Endothelial cell of umbilical vein (primary cell): ENCODE data around the gene MRPL54. TPM values are rescaled to one million over a fixed set of nuclear protein-coding genes. Genes with fewer than 3 reads are reported as not detected.

Experiments
- BruUV-seq: library from RNA; stranded (reverse); fragments of 400-500 nt; replicated peaks from 2 replicates; lab custom pipeline; 2021; lab: Mats Ljungman, UMichigan
- CTCF ChIA-PET: fragments of 300-600, 350-600 bp; sonication (Branson Sonifier 250); formaldehyde crosslinking; loops from one replicate; lab custom pipeline; 2021; ENCODE audit warnings: antibody characterized with exemption, inconsistent platforms; lab: Charles Lee
- POLR2A ChIA-PET: fragments of 300-600, 350-600 bp; sonication (Branson Sonifier 250); formaldehyde crosslinking; loops from one replicate; lab custom pipeline; 2021; ENCODE audit warnings: antibody characterized with exemption, inconsistent platforms; lab: Charles Lee
- DNase-seq: peaks from one replicate; pipeline ENCODE4 v3.0.0-alpha.2; 2011; ENCODE audit warnings: low read depth, low spot score
- FAIRE-seq: peaks from 2 replicates; lab custom pipeline; 2011; peaks lifted over from hg19 to GRCh38; lab: Jason Lieb, UNC
- H2AFZ ChIP-seq: 2 replicates; pipeline ENCODE4 v1.6.0; 2012; ENCODE audit warnings: low read depth, low read length, control low read depth, inconsistent platforms
- H3K27ac ChIP-seq: 2 replicates; pipeline ENCODE4 v1.5.1; 2011; ENCODE audit warnings: low read depth, mild to moderate bottlenecking, control low read depth, low read length, moderate library complexity; ENCODE audit not compliant: insufficient read depth
- H3K27me3 ChIP-seq, 2 experiments: 2 replicates each; pipeline versions ENCODE4 v1.6.0 to v1.6.1; 2011; ENCODE audit warnings: low read length in 2 of 2, mixed read lengths in 1 of 2; ENCODE audit not compliant: control insufficient read depth in 2 of 2, insufficient read depth in 2 of 2
- H3K36me3 ChIP-seq, 2 experiments: 2 replicates in 1 of 2; 3 replicates in 1 of 2; pipeline ENCODE4 v1.5.1; 2011; ENCODE audit warnings: low read length in 2 of 2, mild to moderate bottlenecking in 1 of 2, moderate library complexity in 1 of 2; ENCODE audit not compliant: control insufficient read depth in 2 of 2, insufficient read depth in 2 of 2; ENCODE audit errors: extremely low read depth in 1 of 2
- H3K4me1 ChIP-seq: 3 replicates; pipeline ENCODE4 v1.5.1; 2011; ENCODE audit warnings: mild to moderate bottlenecking, low read length; ENCODE audit not compliant: control insufficient read depth, insufficient read depth; ENCODE audit errors: extremely low read depth
- H3K4me2 ChIP-seq: 2 replicates; pipeline ENCODE4 v1.6.1; 2011; ENCODE audit warnings: low read length, control low read depth, mixed read lengths; ENCODE audit not compliant: insufficient read depth
- H3K4me3 ChIP-seq, 3 experiments: fragments of 200-600 bp in 1 of 3; sonication (generic), shearing (Covaris generic) in 1 of 3; replicated peaks in 1 of 3; 2 replicates each; pipeline ENCODE4 v1.5.1; 2011 to 2016; ENCODE audit warnings: control low read depth in 3 of 3, low read length in 3 of 3, mild to moderate bottlenecking in 2 of 3, inconsistent platforms in 1 of 3, low read depth in 1 of 3, moderate library complexity in 1 of 3; ENCODE audit not compliant: insufficient read depth in 1 of 3
- H3K79me2 ChIP-seq: 2 replicates; pipeline ENCODE4 v1.6.0; 2012; ENCODE audit warnings: low read length, inconsistent platforms; ENCODE audit not compliant: control insufficient read depth, insufficient read depth
- H3K9ac ChIP-seq: replicated peaks from 2 replicates; pipeline ENCODE3; 2011; ENCODE audit warnings: low read length, control low read depth; ENCODE audit not compliant: insufficient read depth; ENCODE audit errors: extremely low read depth
- H3K9me1 ChIP-seq: replicated peaks from 3 replicates; pipeline ENCODE4 v1.6.0; 2011; ENCODE audit warnings: mild to moderate bottlenecking, low read length; ENCODE audit not compliant: control insufficient read depth, insufficient read depth; ENCODE audit errors: extremely low read depth
- H3K9me3 ChIP-seq: replicated peaks from 2 replicates; pipeline ENCODE4 v1.5.1; 2012; ENCODE audit warnings: low read length, inconsistent platforms; ENCODE audit not compliant: control insufficient read depth, insufficient read depth
- H4K20me1 ChIP-seq: replicated peaks from 2 replicates; pipeline ENCODE3; 2011; ENCODE audit warnings: mild to moderate bottlenecking, low read length; ENCODE audit not compliant: control insufficient read depth, insufficient read depth; ENCODE audit errors: extremely low read depth
- EZH2 ChIP-seq: IDR thresholded peaks from 2 replicates; pipeline ENCODE4 v1.6.1; 2012; ENCODE audit warnings: borderline replicate concordance, low read depth, mild to moderate bottlenecking, moderate library complexity, low read length, inconsistent platforms; ENCODE audit not compliant: severe bottlenecking
- FOS ChIP-seq: IDR thresholded peaks from 2 replicates; pipeline ENCODE4 v1.6.1; 2011; ENCODE audit warnings: mild to moderate bottlenecking, low read length, moderate library complexity, borderline replicate concordance; ENCODE audit not compliant: insufficient read depth
- GATA2 ChIP-seq: IDR thresholded peaks from 2 replicates; pipeline ENCODE4 v1.7.0; 2011; ENCODE audit warnings: low read depth, mild to moderate bottlenecking, moderate library complexity, mixed read lengths, low read length; ENCODE audit not compliant: insufficient read length, insufficient read depth
- JUN ChIP-seq: IDR thresholded peaks from 2 replicates; pipeline ENCODE4 v1.6.1; 2011; ENCODE audit warnings: borderline replicate concordance, low read depth; ENCODE audit not compliant: insufficient read length, insufficient read depth
- MAX ChIP-seq: IDR thresholded peaks from 2 replicates; pipeline ENCODE4 v1.6.1; 2011; ENCODE audit not compliant: insufficient read depth, insufficient read length
- MYC ChIP-seq: IDR thresholded peaks from one replicate; pipeline ENCODE4 v1.6.1; 2011; ENCODE audit warnings: mild to moderate bottlenecking, low read depth, low read length
- POLR2A ChIP-seq: IDR thresholded peaks from 2 replicates; pipeline ENCODE4 v1.6.1; 2012; ENCODE audit warnings: low read depth, mild to moderate bottlenecking, control low read depth, low read length
- POLR2AphosphoS5 ChIP-seq: IDR thresholded peaks from 2 replicates; pipeline ENCODE4 v1.6.1; 2012; ENCODE audit warnings: low read depth, mild to moderate bottlenecking, control low read depth, low read length, moderate library complexity; ENCODE audit not compliant: insufficient read depth
- dilution Hi-C: fragments of 300-500 bp; cut with MboI; formaldehyde crosslinking; loops from one replicate; pipeline ENCODE4 v1.15.0; 2019; ENCODE audit warnings: low sequenced_read_pairs; ENCODE audit not compliant: extremely low pct_ligation_motif_present
- intact Hi-C: fragments of 100-400 bp; cut with micrococcal nuclease; formaldehyde crosslinking; loops from one replicate; pipeline ENCODE4 v1.10.0; 2022
- polyA plus RNA-seq, 4 experiments: library from polyadenylated mRNA; depleted of rRNA in 3 of 4; stranded (reverse) in 3 of 4; unstranded in 1 of 4; fragments of >200 nt; gene quantifications; 2 replicates each; pipeline versions ENCODE4 v1.2.1 to v1.2.3, GENCODE V29; 2011 to 2012; ENCODE audit warnings: missing spikeins in 1 of 4
- total RNA-seq: library from RNA; stranded (reverse); gene quantifications from 2 replicates; pipeline ENCODE4 v1.2.3, GENCODE V29; 2021
- TF ChIP-seq, protein P1 (sequence below), 2 donors: IDR thresholded peaks; 1 replicate in 1 of 2; 2 replicates in 1 of 2; pipeline ENCODE4 v1.5.1; 2011; ENCODE audit warnings: low read length in 2 of 2, mild to moderate bottlenecking in 2 of 2, moderate library complexity in 2 of 2, control low read depth in 1 of 2, inconsistent platforms in 1 of 2, low read depth in 1 of 2; ENCODE audit not compliant: insufficient read depth in 1 of 2; ENCODE audit errors: extremely low read depth in 1 of 2

The MRPL54 gene
- total and polyA plus RNA-seq, 2 donors (not counting 3 experiments of a cell fraction or from before 2014, with no cell fraction given): 76.3 to 93.1 TPM

DNA sequence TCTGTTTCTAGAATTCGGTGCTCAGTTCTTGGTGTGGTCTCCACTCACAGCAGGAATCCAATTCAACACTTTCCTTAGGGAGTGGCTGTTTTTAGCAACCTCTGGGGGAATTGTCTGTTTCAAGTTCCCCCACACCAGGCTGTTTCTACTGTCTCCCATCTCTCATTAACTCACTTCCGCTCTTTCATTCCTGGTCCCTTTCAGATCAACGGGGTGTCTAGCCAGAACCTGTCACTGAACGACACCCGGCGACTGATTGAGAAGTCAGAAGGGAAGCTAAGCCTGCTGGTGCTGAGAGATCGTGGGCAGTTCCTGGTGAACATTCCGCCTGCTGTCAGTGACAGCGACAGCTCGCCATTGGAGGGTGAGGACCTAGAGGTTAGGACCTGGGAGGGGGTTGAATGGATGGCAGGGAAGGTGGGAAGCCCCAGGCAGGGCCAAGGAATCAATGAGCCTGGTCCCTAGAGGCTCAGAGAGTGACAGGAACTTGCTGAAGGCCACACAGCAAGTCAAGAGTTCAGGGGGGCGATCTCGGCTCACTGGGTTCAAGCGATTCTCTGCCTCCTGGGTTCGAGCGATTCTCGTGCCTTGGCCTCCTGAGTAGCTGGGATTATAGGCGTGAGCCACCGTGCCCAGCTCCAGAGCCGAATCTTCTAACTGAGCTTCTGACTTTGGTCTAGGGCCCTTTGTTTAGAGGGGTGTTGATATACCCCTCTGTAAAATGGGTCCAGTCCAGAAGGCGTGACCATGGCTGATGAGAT, 28.8 kb upstream of the MRPL54 start:
- no peak overlapping the region for H2AFZ ChIP-seq
- no peaks in the 10 kb centered on the region for H3K4me1 ChIP-seq
- DNase-seq: no peak
- H3K9me3 ChIP-seq: no peaks in the 10 kb centered on the region
- no peak for FAIRE-seq
- H3K9ac ChIP-seq: no peak overlapping the region
- no peaks in the 10 kb centered on the region for H3K9me1 ChIP-seq
- intact Hi-C loops: no loop called here
- H3K79me2 ChIP-seq: no peaks in the 10 kb centered on the region
- dilution Hi-C loops: no loop called here
- ChIA-PET CTCF (no interaction called here), POLR2A (no interaction called here)
- no peak overlapping the region for H3K4me2 ChIP-seq
- H4K20me1 ChIP-seq: no peaks in the 10 kb centered on the region
- no peak overlapping the region for H3K4me3 ChIP-seq
- TF ChIP-seq MAX: no peak
- H3K27ac ChIP-seq: no peak overlapping the region
- no TSS peak for BruUV-seq
- no peaks in the 10 kb centered on the region for H3K36me3 ChIP-seq
- H3K27me3 ChIP-seq: no peaks in the 10 kb centered on the region

DNA sequence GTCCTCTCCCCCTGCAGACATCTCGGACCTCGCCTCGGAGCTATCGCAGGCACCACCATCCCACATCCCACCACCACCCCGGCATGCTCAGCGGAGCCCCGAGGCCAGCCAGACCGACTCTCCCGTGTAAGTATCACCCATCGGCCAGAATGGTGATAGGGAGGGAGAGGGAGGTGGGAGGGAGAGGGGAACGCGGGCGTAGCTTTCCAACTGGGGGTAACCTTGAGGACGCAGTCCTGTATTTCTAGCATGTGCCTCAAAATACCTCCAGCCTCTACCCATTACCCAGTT, 28.2 kb upstream of the MRPL54 start:
- Histone ChIP-seq H3K27me3 (no peaks in the 10 kb centered on the region), H3K4me2 (no peak overlapping the region), H3K9ac (no peak overlapping the region), H3K4me1 (no peaks in the 10 kb centered on the region), H3K9me3 (no peaks in the 10 kb centered on the region), H3K27ac (no peak overlapping the region), H2AFZ (no peak overlapping the region), H3K9me1 (no peaks in the 10 kb centered on the region), H3K79me2 (no peaks in the 10 kb centered on the region), H3K4me3 (no peak overlapping the region), H3K36me3 (no peaks in the 10 kb centered on the region), H4K20me1 (no peaks in the 10 kb centered on the region)
- ChIA-PET POLR2A (no interaction called here), CTCF (no interaction called here)
- DNase-seq (no peak), FAIRE-seq (no peak)
- intact Hi-C loops (no loop called here), dilution Hi-C loops (no loop called here)
- TF ChIP-seq JUN (no peak), GATA2 (no peak), EZH2 (no peak), FOS (no peak), MAX (no peak), POLR2A (no peak), POLR2AphosphoS5 (no peak), MYC (no peak)
- TF ChIP-seq, protein P1, sequence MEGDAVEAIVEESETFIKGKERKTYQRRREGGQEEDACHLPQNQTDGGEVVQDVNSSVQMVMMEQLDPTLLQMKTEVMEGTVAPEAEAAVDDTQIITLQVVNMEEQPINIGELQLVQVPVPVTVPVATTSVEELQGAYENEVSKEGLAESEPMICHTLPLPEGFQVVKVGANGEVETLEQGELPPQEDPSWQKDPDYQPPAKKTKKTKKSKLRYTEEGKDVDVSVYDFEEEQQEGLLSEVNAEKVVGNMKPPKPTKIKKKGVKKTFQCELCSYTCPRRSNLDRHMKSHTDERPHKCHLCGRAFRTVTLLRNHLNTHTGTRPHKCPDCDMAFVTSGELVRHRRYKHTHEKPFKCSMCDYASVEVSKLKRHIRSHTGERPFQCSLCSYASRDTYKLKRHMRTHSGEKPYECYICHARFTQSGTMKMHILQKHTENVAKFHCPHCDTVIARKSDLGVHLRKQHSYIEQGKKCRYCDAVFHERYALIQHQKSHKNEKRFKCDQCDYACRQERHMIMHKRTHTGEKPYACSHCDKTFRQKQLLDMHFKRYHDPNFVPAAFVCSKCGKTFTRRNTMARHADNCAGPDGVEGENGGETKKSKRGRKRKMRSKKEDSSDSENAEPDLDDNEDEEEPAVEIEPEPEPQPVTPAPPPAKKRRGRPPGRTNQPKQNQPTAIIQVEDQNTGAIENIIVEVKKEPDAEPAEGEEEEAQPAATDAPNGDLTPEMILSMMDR (IDR thresholded peaks at IDR 0.05; ENCODE audit: extremely low read depth in 1 of 2, insufficient read depth in 1 of 2, low read depth in 1 of 2, low read length in 2 of 2): no peak
- BruUV-seq: no TSS peak
